Effector CD8-positive, alpha-beta T cell (primary cell): Measurements from ENCODE around the gene PPFIA4.

ENCODE experiments used
- DNase-seq: peaks from one replicate; lab custom pipeline; 2025; lab: John Stamatoyannopoulos, UW

PPFIA4 gene

GRCh38 chr1:203126866-203127665 is 100.8 kb downstream of the PPFIA4 start:
- no peak for DNase-seq

- no peak for DNase-seq
Measured at GRCh38 chr1:203127666-203128430, 101.6 kb downstream of the PPFIA4 start, which contains the start of gene ADORA1. Gene ADORA1, plus strand, starts transcription at chr1:203127726. Its CDS starts 1,116 bp downstream, at chr1:203128842.

GRCh38 chr1:203128431-203128715 is 102.1 kb downstream of the PPFIA4 start:
- no peak for DNase-seq
